SK-N-DZ (cell line): ENCODE data around the gene HOXA3.

Experiments
- DNase-seq: peaks from one replicate; pipeline ENCODE4 v3.0.0-alpha.2; 2015; ENCODE audit warnings: low spot score

The HOXA3 gene

DNA sequence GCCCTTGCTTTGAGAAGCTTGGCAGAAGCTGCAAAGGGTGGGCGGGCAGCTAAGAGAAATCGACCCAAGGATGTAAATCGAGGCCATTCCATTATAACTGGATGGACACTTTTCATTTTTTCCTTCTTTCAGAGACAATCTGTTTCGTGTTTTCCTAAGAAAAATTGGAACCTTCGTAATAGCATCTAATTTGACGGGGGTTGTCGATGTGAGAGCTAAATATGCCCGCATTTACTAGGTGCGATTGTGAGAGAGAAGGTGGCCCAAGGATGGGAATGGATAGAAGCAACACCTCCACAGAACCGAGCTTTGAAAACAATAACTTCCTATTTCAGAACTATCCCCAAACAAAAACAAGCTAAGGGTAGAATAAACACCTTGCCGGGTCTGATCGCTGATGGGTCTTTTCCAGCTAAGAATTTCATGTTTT is 21.0 kb downstream of the HOXA3 start:
- DNase-seq = no peak

DNA sequence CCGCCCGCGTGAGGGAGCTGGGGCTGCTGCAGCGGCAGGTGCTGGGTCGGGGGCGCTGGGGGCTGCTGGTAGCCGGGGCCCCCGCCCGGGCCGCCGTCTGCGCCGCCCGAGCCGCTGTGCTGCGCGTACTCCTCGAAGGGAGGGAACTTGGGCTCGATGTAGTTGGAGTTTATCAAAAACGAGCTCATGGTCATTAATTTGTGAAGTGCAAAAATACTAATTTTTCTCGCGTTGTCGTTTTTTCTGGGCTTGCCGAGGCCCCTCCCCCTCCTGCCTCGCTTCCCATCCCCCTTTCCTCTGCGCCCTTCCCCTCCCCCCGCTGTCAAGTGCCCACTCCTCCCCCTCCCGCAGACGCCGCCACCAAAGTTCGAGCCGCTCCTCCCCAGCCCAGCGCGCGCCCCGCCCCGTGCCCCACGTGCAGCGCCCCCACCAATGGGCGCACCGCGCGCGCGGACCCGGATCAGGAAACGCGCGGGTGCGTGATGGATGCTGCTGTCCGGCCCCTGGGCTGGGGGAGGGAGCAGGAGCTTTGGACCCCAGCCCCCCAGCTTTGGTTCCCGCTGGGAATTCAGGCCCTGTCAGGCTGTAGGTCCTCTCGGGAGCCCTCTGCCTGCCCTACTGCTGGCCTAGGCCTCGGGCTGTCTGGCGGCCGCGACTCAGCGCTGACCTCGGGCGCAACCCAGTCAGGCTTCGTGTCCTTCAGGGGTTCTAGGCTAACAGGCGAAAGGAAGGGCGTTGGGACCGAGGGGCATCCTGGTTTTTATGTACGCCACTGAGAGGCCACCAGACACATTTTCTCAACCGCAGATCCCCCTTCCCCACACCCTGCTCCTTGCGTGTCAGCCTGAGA is 21.6 kb downstream of the HOXA3 start, which contains the start of gene HOXA4:
TSS of gene HOXA4 (minus strand) at position 218 of the 850 bp plus-strand sequence. CDS start at position 194, 24 bp downstream.
- no peak for DNase-seq

DNA sequence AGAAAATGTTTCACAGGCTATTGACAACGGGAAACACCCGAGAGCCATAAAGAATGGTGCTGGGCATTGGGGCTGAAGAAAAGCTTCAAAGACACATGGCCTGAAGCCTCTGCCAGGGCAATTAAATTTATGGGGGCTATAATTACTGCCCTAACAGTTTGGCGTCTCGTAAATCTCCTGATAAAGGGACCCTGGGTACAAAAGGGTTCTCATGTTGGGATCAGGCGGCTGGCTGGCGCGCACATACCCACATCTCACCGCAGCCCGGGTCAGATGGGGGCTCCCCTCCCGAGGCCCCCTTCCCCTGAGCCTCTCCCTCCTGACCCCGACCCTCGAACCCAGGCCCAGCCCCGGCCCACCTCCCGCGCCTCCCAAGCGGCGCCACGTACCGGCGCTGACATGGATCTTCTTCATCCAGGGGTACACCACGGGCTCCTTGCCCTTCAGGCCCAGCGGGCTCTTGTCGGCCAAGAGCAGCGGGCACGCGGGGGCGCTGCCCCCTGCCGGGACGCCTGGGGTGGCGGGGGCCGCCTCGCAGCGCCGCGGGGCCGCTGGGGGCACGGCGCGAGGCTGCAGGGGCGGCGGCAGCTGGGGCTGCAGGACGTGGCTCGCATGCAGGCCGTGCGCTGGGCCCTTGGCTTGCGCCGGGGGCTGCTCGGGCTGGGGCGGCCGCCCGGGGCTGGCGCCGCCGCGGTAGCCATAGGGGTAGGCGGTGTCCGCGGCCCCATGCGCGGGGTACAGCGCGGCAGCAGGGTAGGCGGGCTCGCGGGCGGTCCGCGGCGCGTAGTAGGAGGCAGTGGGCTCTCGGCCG is 22.4 kb downstream of the HOXA3 start:
- no peak for DNase-seq

DNA sequence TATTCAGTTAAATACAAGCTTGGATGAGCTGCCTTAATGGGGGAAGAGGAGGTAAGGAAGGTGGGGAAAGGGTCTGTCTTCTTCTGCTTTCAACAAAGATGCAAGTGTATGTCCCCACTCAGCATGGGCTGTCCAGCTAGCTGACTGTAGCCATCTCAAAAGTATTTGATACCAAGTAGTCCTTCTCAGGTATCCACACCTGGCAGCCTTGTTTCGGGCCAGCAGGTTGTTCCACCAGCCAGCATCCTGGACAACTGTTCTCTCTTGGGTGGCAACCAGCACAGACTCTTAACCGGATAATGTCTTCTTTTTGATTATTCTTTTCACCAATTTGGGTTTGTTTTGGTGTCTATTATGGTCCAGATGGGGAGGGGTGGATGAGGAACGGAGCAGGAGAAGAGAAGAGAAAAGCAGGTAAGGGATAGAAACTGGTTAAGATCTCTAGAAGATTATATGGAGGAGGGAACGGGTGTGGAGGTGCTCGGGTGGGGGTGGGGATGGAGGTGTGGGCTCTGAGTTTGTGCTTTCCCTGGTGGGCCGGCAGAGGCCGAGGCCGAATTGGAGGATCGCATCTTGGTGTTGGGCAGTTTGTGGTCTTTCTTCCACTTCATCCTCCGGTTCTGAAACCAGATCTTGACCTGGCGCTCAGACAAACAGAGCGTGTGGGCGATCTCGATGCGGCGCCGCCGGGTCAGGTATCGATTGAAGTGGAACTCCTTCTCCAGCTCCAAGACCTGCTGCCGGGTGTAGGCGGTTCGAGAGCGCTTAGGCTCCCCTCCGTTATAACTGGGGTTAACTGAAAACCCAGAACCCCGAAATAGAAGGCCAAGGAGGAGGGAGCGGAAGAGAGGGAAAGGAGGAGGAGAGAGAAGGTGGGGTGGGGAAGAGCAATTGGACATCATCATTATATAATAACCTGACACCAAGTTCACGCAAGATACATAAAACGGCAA is 23.3 kb downstream of the HOXA3 start:
- DNase-seq = no peak

DNA sequence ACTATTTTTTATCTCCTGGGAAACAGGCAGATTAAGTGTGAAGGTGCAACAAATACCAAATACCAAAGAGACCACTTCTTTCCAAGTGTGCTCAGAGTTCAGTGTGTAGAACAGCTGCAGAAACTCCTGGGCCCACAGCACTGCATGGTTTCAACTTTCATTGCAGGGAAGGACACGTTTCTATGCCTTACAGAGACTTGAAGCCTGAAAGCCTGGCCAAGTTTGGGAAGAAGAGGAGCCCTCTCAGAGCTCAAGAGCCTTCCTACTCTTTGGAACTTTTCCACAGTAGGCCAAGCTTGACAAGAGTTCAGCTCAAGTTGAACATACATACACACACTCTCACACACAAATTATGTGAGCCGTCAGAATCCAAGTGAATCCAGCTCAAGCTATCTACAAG is 24.3 kb downstream of the HOXA3 start:
- DNase-seq = no peak

- DNase-seq = no peak
Observed at GRCh38 chr7:27126596-27127327, 25.6 kb downstream of the HOXA3 start.

- no peak for DNase-seq
Observed at GRCh38 chr7:27125986-27126394, 26.4 kb downstream of the HOXA3 start.

DNA sequence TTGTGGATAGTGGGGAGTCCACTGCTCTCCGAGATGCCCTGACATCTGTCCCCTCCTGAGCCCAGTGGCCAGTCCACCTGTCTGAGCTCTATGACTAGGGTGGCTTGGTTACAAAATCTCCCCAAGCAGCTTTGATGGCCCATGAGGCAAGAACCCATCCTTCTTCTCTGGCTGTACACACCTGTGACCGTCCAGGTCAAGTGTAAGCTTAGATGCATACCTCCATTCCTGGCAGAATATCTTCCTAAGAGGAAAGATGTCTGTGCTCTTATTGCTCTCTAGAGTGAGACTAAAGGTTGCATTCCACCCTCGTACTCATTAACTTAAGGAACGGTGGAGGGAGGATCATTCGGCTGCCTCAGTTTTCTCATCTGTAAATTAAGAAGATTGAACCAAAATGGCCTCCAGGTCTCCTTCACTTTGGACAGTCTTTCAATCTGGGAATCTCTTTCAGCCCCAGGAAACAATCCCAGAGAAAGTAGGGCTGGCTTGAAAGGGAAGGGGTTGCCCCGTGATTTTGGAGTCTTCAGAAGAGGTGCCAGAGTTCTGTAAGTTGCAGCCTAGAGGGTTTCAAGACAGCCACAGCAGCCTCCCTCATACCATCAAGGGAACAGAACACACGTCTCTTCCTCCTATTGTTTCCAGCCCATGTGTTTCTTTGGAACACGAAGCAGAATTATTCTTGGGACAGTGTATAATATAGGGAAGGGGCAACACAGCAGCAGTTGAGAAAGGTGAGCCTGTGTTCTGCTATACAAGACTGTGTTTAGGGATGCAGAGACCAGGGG is 27.3 kb downstream of the HOXA3 start:
- no peak for DNase-seq

- DNase-seq = no peak
Observed at GRCh38 chr7:27124096-27124901, 28.1 kb downstream of the HOXA3 start.

DNA sequence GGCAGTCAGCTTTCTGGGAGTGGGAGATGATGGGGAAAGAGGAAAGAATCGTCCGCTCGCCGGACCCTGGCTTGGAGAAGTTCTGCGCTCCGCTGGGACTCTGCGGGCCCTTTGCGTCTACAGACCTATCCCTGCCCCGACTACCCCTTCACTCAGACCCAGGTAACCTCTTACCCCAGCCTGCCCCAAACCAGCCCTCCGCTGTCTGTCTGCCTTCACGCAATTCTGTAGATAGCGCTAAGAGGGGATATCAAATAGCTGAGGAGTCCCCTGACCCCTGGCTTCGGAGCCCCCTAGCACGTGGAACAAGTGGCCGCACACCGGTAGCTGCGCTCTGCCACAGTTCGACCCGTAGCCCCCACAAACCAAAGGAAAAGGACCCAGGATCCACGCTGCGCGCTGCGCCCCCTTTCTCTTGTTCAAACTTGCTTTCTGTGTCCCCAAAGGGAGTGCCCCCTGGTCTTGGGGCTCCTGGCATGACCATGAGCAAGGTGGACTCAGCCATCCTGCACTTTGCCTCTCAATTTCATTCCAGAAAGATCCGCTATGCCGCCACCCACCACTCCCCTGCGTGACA is 28.8 kb downstream of the HOXA3 start:
- DNase-seq = no peak

GRCh38 chr7:27123007-27123476 is 29.3 kb downstream of the HOXA3 start:
- no peak for DNase-seq

DNA sequence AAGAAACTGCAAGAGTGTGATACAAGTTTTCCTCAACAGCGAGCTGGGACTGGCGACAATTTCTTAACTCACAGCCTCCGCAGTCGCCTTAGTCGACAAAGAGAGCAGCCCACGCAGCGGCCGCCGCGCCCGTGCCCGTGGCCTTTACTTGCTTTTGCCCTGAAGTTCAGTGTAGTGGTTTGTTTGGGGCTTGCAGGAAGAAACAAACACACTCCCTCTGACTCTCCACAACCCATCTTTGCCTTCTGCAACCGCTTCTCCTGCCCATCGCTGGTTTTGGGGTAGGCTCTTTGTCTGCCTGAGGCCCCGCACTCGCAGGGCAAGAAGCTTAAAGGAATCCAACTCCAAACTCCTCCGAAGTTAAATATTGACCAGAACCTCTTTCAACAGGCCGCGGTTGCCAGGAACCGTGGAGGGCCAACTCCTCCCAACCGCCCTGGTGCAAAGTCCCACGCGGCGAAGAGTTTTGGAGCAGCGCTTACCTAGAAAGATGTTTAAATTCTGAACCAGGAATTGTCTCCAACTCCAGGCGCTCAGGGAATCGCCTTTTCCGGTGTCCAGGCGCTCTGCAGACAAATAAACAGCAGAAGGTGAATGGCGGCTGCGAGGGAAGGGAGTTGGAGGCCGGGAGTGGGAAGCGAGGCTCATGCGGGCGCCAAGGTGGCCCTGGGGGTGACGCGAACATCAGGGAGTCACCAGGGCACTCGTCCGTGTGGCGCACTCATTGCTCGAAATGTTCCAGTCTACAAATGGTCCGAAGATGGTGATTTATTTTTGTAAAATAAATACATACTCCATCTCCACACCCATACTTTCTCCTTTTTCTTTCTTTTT is 30.1 kb downstream of the HOXA3 start:
- no peak for DNase-seq

DNA sequence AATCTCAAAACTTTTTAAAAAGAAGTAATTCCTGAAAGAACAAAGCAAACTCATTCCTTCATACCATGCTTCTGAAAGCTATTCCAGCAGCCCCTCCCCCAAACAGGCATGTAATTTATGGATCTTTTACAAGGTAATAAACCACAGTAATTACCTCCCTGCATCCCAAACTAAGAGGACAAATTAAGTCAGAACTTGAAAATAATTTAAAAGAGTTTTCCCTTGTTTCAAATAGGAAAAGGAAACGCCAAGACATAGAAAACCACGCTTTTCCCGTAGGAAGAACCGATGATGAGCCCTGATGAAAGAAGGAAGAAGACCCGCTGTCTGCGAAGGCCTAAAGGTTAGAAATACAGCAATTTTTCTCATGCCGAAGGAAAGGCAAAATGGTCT is 30.7 kb downstream of the HOXA3 start:
- DNase-seq = no peak

DNA sequence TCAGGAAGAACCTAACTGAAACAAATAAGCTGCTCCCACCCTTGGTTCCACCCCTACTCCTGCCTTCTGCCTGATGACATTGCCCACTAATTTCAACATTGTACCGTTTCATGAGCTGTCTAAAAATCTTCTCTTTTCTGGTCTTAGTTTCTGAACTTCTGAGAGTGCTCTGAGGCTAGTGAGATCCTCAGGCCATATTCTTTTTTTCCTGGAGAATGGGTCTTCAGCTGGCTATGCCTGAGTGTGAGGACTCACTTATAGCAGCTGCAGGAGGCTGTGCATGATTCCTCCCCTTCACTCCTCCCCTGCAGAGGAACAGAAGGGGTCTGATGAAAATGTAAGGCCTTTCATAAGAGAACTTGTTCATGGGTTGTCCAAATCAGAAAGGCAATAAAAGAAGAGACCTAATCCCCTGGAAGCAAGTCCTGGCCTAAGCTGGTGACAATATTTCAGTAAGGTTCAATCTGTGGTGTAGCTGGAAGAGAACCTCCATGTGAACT is 32.9 kb downstream of the HOXA3 start:
- no peak for DNase-seq

DNA sequence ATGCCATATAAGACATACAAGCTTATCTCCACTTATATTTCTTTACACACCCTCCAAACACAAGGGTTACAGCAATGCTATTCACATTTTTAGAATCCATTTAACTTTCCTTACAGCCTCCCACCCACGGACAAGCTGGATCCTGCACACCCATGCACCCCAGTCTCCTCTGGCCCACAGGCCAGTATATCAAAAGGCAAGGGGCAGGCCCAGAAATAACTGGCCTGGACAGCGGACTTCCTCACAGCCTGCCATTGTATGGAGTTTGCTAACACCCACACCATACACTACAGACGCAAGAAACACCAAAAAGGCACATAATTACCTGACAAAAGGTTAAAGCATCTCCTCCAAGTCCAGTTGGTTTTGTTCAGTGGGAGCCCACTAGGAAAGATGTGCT is 33.8 kb downstream of the HOXA3 start:
- DNase-seq = no peak

GRCh38 chr7:27117887-27118491 is 34.4 kb downstream of the HOXA3 start:
- no peak for DNase-seq
